HG03439 (cell line): ENCODE data around the gene YEATS2.
"Not testable (repeated sequence)": the region's sequence is repeated elsewhere in the genome, so short reads cannot be mapped to it uniquely, and the experiment has no call there.

Experiments used
- ATAC-seq: cut with Tn5 transposase; IDR thresholded peaks from one replicate; pipeline ENCODE4 v1.9.1; 2021; ENCODE audit warnings: mild to moderate bottlenecking, moderate library complexity; ENCODE audit not compliant: unreplicated experiment

Gene YEATS2

DNA sequence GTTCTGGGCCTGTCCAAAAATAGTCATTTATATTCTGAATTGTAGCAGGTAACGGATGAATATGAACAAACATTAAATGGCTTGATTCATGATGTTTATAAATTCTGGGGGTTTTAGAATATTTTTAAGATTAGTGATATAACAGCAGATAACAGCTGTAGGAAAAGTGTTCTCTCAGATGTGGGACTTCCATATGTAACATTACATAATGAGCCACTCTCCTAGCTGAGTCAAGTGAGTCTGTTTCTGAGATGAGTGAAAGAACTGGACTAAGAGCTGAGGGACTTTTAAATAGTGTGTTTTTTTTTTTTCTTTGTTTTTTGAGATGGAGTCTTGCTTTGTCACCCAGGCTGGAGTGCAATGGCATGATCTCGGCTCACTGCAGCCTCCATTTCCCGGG lies 13.9 kb downstream of the YEATS2 start:
- ATAC-seq: no peak

- no peak for ATAC-seq
Measured at GRCh38 chr3:183714622-183715021, 17.0 kb downstream of the YEATS2 start.

DNA sequence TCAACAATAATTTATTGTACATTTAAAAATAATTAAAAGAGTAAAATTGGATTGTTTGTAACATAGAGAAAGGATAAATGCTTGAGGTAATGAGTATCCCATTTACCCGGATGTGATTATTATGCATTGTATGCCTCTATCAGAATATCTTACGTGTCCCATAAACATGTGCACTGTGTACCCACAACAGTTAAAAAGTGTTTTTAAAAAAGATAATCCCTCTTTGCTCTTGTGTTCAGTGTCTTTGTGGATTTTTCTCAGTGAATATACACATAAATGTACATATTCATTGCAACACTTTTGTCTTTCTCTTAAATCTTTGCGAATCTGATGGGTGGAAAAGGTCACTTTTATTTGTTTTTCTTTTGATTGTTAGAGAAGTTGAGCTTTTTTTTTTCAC lies 20.4 kb downstream of the YEATS2 start:
- ATAC-seq: no peak

- no peak for ATAC-seq
Measured at GRCh38 chr3:183725387-183725786, 27.8 kb downstream of the YEATS2 start.

- no peak for ATAC-seq
Measured at GRCh38 chr3:183728204-183728603, 30.6 kb downstream of the YEATS2 start.

DNA sequence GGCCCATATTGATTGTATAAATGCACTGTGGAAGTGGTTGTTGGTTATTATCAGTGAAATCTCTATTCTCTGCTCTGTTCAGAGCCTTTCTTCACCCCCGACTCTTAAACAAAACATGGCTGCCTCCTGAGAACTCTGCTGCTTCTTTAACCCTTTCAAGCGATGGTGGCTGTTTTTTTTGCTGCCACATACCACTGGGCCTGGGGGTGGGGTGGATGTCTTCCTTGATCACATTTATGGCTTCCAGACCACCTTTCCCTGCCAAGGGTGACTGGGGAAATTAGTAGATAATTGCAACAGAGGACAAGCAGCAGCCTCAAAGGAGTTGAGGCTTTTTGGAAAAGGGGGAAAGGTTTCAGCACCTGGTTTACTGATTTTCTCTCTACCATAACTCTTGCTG lies 32.8 kb downstream of the YEATS2 start:
- ATAC-seq: no peak

DNA sequence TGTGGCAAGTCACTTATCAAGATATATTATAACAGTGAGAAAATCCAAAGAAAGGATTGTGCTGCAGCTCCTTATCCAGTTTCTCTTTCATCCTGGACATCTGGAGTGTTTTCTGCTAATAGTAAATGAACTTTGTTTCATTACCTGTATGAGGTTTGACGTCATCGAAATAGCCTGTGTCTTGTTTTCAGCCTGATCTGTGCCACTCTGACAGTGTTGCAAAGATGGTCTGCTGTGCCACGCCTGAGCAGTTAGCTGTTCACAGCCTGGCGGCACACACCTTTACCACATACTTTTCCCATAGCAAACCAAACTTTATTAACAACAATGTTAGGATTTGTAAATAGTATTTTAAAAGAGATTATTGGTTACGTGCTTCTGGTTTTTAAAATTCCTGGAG lies 34.0 kb downstream of the YEATS2 start:
- ATAC-seq: no peak

DNA sequence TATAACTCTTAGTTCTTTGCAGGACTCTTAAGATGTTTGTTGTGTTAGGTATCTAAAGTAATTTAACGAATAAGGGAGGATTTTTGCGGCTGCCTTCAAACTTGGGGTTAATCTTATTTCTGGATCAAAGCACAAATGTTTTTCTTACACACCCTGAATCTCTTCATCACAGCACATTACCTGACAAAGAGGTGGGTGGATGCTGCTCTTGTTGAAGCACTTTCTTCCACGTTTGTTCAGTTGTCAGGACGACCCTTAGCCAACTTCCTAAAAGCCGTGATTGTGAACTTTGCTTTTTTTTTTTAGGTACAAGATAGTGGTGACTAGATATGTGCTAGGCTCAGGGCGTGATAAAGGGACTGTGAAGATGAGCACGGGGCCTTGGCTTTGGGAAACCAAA lies 36.0 kb downstream of the YEATS2 start:
- ATAC-seq: no peak

DNA sequence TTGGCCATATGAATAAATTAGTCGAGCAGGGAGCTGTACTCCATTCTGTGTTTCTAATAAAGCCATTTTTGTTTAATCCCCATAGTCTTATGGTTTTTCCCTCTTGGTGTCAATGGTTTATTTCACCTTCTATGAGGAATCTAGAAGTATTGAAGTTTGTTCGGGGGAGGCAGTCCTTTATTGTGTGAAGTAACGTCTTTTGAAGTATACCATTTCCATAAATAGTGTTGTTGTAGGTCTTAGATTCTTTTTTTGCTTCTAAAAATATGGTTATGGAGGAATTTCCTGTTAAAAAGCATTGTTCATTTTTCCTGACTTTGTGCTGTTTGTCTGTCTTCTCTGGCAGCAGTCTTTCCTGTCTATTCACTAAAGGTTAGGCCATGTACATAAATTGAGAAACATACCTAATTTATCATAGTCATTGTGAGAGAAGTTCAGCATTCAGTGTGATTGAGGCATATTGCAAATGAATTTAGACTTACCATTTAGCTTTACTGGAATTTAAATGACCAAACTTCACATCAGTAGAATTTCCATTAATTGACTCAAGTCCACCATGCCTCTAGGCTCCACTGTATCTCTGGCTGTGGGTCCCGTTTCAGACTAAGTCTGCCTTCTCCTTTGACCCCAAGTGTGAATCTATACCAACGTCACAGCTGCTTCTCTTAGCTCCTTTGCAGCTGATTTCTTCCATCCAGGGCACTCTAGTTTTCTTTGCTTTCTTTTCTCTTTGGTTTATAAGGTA lies 37.3 kb downstream of the YEATS2 start:
- ATAC-seq: no peak

- no peak for ATAC-seq
Measured at GRCh38 chr3:183737116-183737515, 39.5 kb downstream of the YEATS2 start.

DNA sequence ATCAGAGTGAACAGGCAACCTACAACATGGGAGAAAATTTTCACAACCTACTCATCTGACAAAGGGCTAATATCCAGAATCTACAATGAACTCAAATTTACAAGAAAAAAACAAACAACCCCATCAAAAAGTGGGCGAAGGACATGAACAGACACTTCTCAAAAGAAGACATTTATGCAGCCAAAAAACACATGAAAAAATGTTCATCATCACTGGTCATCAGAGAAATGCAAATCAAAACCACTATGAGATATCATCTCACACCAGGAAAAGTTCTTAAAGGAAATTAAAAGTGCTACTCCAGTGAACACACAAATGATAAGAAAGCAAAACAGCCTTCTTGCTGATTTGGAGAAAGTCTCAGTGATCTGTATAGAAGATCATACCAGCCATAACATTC lies 42.6 kb downstream of the YEATS2 start:
- ATAC-seq: not testable (repeated sequence)

DNA sequence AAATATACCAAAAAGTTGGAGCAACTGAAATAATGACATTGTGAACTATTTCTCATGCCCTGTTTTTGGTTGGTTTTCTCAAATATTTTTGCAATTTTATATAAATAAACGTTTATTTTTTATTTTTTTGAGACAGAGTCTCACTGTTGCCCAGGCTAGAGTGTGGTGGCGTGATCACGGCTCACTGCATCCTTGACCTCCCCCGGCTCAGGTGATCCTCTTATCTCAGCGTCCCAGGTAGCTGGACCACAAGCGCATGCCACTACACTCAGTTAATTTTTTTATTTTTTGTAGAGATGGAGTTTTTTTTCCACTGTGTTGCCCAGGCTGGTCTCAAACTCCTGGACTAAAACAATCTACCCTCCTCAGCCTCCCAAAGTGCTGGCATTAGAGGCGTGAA lies 45.6 kb downstream of the YEATS2 start:
- no peak for ATAC-seq

- no peak for ATAC-seq
Measured at GRCh38 chr3:183745300-183746098, 47.9 kb downstream of the YEATS2 start.

DNA sequence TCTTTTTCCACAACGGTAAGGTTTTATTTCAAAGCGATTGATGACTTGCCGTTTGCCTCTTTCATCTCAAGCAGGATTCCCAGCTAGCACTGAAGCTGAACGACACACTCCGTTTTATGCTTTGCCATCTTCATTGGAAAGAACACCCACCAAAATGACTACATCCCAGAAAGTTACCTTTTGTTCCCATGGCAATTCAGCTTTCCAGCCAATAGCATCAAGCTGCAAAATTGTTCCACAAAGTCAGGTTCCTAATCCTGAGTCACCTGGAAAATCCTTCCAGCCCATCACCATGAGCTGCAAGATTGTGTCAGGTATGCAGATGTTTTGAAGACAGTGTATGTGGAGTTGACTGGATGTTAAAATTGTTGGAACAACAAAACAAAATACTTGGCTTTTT lies 56.5 kb downstream of the YEATS2 start:
- ATAC-seq: no peak

DNA sequence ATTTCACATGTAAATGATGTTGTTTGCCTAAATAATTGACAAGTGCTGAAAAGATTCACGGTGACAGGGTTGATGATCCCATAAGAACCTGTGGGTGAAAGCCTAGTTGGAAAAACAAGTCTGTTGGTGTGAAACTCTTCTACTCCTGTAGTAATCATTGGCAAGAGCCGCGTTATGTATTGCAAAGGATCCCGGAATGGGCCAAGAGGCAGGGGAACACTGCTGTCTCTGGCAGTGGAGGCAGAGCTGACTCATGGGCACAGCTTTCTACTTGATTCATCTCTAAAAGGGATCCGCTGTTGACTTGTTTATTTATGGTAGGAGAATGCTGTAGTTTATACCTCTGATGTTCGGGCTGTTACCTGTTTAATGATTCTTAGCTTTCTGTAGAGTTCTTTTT lies 64.7 kb downstream of the YEATS2 start:
- no peak for ATAC-seq

DNA sequence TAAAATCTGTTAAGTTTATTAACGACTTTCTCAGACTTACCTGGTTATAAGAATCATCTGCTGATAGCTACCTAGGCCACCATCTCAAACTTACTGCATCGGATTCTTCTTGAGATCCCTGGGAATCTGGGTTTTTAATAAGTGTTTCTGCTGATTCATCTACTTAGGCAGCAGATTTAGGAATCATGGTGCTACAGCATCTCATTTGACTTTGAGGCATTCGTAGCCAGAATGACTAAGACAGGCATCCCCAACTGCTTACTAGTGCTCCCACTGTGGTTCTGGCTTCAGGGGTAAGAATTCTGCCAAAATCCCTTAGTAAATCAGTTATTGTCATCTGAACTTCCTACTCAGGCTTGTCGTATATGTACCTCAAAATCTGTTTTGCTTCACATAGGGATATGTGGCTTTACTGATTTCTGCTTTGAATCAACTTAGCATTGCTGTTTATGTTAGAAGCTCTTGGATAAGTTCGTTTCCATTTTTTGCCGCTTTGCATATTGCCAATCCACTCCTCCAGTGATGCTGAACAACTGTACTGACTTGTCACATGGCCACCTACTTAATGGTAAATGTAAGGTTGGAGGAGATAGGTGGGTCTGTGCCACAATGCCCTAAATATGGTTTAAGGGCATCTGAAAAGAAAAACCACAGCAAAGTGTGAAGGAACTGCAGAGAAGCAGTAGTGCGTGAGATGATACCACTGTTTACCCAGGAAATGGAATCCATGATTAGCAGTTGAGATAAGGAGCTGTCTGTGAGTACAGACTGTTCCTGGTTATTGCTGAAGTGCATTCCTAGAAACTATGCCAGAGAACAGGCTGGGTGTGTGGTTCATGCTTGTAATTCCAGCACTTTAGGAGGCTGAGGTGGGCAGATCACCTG lies 67.5 kb downstream of the YEATS2 start:
- no peak for ATAC-seq

DNA sequence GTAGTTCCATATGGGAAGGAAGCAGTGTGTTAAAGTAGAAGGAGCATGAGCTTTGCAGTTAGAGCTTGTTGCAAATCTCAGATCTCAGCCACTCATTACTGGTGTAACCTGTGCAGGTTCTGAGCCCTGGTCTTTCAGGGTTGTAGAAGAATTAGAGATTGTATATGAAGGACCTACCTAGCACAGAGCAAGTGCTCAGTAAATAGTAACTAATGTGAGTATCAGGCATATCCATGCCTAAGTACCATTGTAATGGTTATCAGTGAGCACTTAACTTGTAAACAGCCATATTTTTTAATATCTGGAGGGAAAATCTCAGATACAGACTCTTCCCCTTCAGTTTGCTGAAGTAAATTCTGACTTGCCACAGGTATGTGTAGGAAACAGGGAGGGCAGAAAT lies 68.5 kb downstream of the YEATS2 start:
- ATAC-seq: no peak

DNA sequence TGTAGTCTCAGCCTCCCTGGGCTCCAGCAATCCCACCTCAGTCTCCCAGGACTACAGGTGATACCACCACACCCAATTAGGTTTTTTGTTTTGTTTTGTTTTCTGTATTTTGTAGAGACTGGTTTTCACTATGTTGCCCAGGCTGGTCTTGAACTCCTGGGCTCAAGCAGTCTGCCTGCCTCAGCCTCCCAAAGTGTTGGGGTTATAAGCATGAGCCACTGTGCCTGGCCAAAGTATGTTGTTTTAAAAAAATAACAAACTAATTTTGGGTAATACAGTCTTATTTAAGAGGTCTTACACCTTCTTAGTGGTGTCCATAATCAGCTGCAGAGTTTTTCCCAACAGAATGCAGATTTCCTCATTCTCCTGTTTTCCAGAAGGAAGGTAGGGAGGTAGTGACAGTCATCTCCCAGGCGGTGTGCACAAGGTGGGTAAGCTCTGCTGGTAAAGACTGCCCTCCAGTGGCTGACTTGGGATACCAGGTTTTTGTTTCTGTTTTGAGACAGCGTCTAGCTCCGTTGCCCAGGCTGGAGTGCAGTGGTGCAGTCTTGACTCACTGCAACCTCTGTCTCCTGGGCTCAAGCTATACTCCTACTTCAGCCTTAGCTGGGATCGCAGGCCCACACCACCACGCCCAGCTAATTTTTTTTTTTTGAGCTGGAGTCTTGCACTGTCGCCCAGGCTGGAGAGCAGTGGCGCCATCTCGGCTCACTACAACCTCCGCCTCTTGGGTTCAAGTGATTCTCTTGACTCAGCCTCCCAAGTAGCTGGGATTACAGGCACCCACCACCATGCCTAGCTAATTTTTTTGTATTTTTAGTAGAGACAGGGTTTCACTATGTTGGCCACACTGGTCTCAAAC lies 69.4 kb downstream of the YEATS2 start:
- ATAC-seq: peak; percentile 74

DNA sequence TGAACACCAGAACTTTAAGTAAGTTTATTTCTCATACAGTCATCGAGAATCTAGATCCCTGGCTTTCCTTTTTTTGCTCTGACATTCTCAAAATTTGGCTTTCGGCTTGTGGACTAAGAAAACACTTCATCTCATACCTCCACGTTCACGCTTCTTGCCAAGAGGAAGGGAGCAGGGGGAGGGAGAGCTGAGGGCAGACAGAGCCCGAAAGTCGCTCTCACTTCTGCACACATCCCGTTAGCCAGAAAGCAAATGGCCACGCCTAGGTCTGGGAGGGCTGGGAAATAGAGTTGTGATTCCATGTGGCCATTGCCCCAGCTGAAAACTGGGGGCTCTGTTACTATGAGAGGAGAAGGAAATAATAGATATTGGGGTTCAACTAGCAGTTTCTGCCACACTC lies 70.5 kb downstream of the YEATS2 start:
- ATAC-seq: no peak

- no peak for ATAC-seq
Measured at GRCh38 chr3:183769453-183769852, 71.9 kb downstream of the YEATS2 start.

DNA sequence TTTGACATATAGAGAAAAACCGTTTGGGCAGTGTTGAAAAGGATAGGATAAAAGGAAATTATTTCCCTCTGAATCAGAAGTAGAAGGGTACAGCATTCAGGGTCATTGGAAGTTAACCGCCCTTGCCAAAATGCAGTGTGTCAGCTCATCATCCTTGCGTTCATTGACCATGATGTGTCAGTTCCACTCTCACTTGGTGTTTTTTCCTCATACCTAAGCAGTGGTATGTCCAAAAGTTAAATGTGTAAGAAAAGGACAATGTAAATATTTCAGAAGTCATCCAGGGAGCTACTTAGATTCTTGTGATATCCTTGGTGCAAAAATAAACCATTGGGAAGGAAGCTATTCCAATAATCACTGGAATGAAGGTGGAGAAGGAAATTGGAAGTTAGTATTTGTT lies 77.0 kb downstream of the YEATS2 start:
- ATAC-seq: no peak
